ENCODE measurements around the gene ACSF2. TPM values are rescaled to one million over a fixed set of nuclear protein-coding genes. Genes with fewer than 3 reads are reported as not detected.

Gene ACSF2
- total RNA-seq, 3 donors from 2014 or later (not counting 1 experiment from before 2014, with no cell fraction given) = 24.2 to 40.6 (median 25.8) TPM

DNA sequence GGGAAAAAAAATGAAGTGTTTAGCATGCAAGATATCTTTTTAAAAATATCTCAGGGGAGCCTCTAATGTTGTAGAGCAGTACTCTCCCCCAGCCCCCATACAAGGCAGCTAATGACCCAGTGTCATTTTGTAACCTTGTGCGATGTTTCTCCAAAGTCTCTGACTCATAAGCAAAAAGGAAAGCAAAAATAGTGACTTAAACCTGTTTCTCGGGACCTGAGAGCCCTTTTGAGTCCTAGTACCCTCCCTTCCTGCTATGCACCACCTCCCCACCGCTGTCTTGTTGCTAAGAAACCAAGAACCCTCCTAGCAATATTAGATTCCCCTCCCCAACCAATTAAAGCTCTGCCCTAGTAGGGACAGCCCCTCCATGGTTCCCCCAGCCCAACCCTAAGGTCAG, 85.0 kb downstream of the ACSF2 start:
- TF ChIP-seq, protein P1, sequence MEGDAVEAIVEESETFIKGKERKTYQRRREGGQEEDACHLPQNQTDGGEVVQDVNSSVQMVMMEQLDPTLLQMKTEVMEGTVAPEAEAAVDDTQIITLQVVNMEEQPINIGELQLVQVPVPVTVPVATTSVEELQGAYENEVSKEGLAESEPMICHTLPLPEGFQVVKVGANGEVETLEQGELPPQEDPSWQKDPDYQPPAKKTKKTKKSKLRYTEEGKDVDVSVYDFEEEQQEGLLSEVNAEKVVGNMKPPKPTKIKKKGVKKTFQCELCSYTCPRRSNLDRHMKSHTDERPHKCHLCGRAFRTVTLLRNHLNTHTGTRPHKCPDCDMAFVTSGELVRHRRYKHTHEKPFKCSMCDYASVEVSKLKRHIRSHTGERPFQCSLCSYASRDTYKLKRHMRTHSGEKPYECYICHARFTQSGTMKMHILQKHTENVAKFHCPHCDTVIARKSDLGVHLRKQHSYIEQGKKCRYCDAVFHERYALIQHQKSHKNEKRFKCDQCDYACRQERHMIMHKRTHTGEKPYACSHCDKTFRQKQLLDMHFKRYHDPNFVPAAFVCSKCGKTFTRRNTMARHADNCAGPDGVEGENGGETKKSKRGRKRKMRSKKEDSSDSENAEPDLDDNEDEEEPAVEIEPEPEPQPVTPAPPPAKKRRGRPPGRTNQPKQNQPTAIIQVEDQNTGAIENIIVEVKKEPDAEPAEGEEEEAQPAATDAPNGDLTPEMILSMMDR (IDR thresholded peaks at IDR 0.05) = no peak
- intact Hi-C loops (cut with micrococcal nuclease) = no loop called here
- H3K9me3 Mint-ChIP-seq = no peaks in the 10 kb centered on the region
- no peaks in the 10 kb centered on the region for H3K36me3 Mint-ChIP-seq
- ATAC-seq = no peak
- Histone ChIP-seq H3K27me3 (ENCODE audit: control insufficient read depth, insufficient read depth, low read length) (no peaks in the 10 kb centered on the region), H3K4me3 (ENCODE audit: low read length) (no peak overlapping the region), H3K9me3 (ENCODE audit: control insufficient read depth, insufficient read depth, low read length) (no peaks in the 10 kb centered on the region), H3K36me3 (ENCODE audit: control insufficient read depth, insufficient read depth, low read length) (no peaks in the 10 kb centered on the region), H3K4me1 (ENCODE audit: control insufficient read depth, insufficient read depth, low read length) (peaks cover 13% of the 10 kb centered on the region), H3K27ac (ENCODE audit: low read length) (no peak overlapping the region)
- peaks cover 8 to 20% of the 10 kb centered on the region in 2 donors for H3K4me1 Mint-ChIP-seq
- H3K27ac Mint-ChIP-seq = no peak overlapping the region
- no peak overlapping the region for H3K4me3 Mint-ChIP-seq
- peak in 1 of 2 donors; percentile 61 for DNase-seq
- WGBS (ENCODE audit: insufficient coverage) = 47% methylated on average over 3 of the region's 3 CpGs
- H3K27me3 Mint-ChIP-seq (ENCODE audit: low read depth in 2 of 2) = peaks cover 0 to 17% of the 10 kb centered on the region in 2 donors

DNA sequence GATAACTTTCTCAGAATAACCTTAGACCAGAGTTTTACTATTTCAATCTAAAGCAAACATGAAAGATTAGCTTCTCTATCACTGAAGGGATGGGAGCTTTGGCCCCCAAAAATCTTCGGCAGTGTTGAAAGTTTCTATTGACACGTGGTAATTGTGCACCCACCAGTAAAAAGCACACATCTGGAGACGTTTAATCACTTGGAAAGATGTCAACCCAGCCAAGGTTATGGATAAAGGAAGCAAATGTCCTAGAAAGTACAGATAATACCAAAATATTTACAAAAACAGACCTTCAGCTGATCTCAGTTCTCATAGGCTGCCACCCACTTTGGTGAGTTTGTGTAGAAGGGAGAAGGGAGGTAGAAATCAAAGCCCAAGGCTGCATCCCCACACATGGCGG, 87.5 kb downstream of the ACSF2 start:
- H3K27me3 ChIP-seq (ENCODE audit: control insufficient read depth, insufficient read depth, low read length) = no peaks in the 10 kb centered on the region
- no peak overlapping the region for H3K4me3 ChIP-seq (ENCODE audit: low read length)
- H3K4me1 ChIP-seq (ENCODE audit: control insufficient read depth, insufficient read depth, low read length) = peaks cover 8% of the 10 kb centered on the region
- no peaks in the 10 kb centered on the region for H3K9me3 Mint-ChIP-seq
- H3K36me3 ChIP-seq (ENCODE audit: control insufficient read depth, insufficient read depth, low read length) = no peaks in the 10 kb centered on the region
- ATAC-seq = no peak
- TF ChIP-seq, protein P1 (IDR thresholded peaks at IDR 0.05) = no peak
- no peaks in the 10 kb centered on the region for H3K9me3 ChIP-seq (ENCODE audit: control insufficient read depth, insufficient read depth, low read length)
- no peak for DNase-seq
- peaks cover 0 to 19% of the 10 kb centered on the region in 2 donors for H3K27me3 Mint-ChIP-seq (ENCODE audit: low read depth in 2 of 2)
- no peak overlapping the region for H3K27ac ChIP-seq (ENCODE audit: low read length)
- no peak overlapping the region for H3K4me3 Mint-ChIP-seq
- WGBS (ENCODE audit: insufficient coverage) = 90% methylated on average over 4 of the region's 4 CpGs
- intact Hi-C loops (cut with micrococcal nuclease) = no loop called here
- no peak overlapping the region for H3K27ac Mint-ChIP-seq
- H3K4me1 Mint-ChIP-seq = peaks cover 6 to 12% of the 10 kb centered on the region in 2 donors
- H3K36me3 Mint-ChIP-seq = no peaks in the 10 kb centered on the region

DNA sequence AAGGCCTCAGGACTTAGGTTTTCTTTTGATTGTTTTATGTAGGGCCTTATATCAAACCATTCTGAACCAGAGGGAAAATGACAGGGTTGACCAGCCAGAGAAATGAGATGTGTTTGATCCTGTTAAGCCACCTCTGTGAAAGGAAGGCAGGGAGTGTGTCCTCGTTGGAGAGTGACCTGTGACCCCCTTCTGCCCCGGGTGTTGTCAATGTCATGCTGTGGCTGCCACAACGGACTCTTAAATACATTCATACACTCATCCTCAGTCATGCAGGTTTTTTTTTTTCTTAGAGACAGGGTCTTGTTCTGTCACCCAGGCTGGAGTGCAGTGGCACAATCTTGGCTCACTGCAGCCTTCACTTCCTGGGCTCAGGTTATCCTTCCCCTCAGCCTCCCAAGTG, 88.4 kb downstream of the ACSF2 start:
- peaks cover 0 to 6% of the 10 kb centered on the region in 2 donors for H3K4me1 Mint-ChIP-seq
- Histone ChIP-seq H3K27me3 (ENCODE audit: control insufficient read depth, insufficient read depth, low read length) (no peaks in the 10 kb centered on the region), H3K27ac (ENCODE audit: low read length) (no peak overlapping the region), H3K9me3 (ENCODE audit: control insufficient read depth, insufficient read depth, low read length) (no peaks in the 10 kb centered on the region), H3K4me3 (ENCODE audit: low read length) (no peak overlapping the region), H3K36me3 (ENCODE audit: control insufficient read depth, insufficient read depth, low read length) (no peaks in the 10 kb centered on the region), H3K4me1 (ENCODE audit: control insufficient read depth, insufficient read depth, low read length) (no peaks in the 10 kb centered on the region)
- no peak overlapping the region for H3K27ac Mint-ChIP-seq
- no peaks in the 10 kb centered on the region for H3K36me3 Mint-ChIP-seq
- DNase-seq = no peak
- 86% methylated on average over 3 of the region's 3 CpGs for WGBS (ENCODE audit: insufficient coverage)
- H3K9me3 Mint-ChIP-seq = no peaks in the 10 kb centered on the region
- intact Hi-C loops (cut with micrococcal nuclease) = no loop called here
- peaks cover 0 to 15% of the 10 kb centered on the region in 2 donors for H3K27me3 Mint-ChIP-seq (ENCODE audit: low read depth in 2 of 2)
- ATAC-seq = no peak
- TF ChIP-seq, protein P1 (IDR thresholded peaks at IDR 0.05) = no peak
- H3K4me3 Mint-ChIP-seq = no peak overlapping the region

Data from natural killer cell (primary cell).